ENCODE data around the gene DAW1. TPM values are rescaled to one million over a fixed set of nuclear protein-coding genes. Genes with fewer than 3 reads are reported as not detected.
A peak's percentile ranks its signal among the peaks of the same experiment; 100 is the strongest.

DAW1 gene
- total and polyA plus RNA-seq, 2 of the 4 experiments (the other 2 are of a cell fraction): 0.86 to 1.4 TPM

DNA sequence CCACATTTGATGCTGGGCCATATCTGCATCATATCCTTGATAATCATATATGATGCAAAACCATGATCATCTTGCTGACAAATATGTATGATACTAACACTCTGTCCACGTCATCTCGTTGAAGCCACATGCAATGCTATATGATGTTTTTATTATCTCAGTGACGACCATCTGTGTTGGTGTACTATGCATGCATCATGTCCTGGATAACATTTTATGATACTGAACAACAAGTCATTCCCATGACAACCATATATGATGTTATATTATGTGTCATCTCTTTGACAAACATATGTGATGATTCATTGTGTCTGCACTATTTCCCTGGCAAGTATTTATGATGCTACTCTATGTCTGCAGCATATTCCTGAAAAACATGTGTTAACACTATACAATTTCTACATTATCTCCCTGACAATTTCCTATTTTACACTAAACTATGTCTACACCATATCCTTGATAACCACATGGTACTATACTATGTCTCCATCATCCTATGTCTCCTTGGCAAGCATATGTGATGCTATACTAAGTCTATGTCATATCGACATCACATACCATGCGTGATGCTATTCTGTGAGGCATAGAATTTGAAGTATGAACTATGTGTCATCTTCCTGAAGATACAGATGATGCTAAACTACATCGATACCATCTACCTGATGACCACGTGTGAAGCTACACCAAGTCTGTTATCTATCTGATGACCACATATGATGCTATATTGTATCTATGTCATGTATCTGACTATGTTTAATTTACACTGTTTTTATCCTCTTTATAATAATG lies 37.0 kb downstream of the DAW1 start:
- H2BK15ac ChIP-seq (ENCODE audit: low read depth, low read length): no peak overlapping the region
- no peak overlapping the region for H3K18ac ChIP-seq (ENCODE audit: low read depth, low read length)
- no peak overlapping the region for H2AK9ac ChIP-seq (replicated peaks; ENCODE audit: low read depth, low read length, poor library complexity)
- no peak overlapping the region for H4K5ac ChIP-seq (ENCODE audit: low read depth, low read length)
- DNase-seq: peak; percentile 46
- WGBS, 2 experiments (ENCODE audit: extremely low coverage in 2 of 2, insufficient read length in 1 of 2): no CpG with 5 or more reads among the region's 7 CpGs
- no peaks in the 10 kb centered on the region for H3K4me1 ChIP-seq (ENCODE audit: control insufficient read depth, insufficient read depth, low read length)
- no peak overlapping the region for H2AK5ac ChIP-seq (ENCODE audit: low read depth, low read length)
- H3K56ac ChIP-seq (ENCODE audit: extremely low read depth, insufficient read depth, low read length): no peak overlapping the region
- H4K8ac ChIP-seq (ENCODE audit: low read depth in 2 of 2, low read length in 2 of 2): no peak overlapping the region
- in situ Hi-C loops (cut with MboI; ENCODE audit: low sequenced_read_pairs): loop anchor here (25.0 kb wide), 1 partner anchor 1679 kb away; no protein-coding TSS in a partner anchor
- H4K20me1 ChIP-seq (ENCODE audit: insufficient read depth, low read length): no peaks in the 10 kb centered on the region
- no peak overlapping the region for H3K4me3 ChIP-seq (ENCODE audit: insufficient read depth, low read depth, low read length)
- H3K36me3 ChIP-seq (ENCODE audit: control insufficient read depth, insufficient read depth, low read length): no peaks in the 10 kb centered on the region
- no peak overlapping the region for H3K4ac ChIP-seq (ENCODE audit: low read depth, low read length)
- H4K91ac ChIP-seq (ENCODE audit: insufficient read depth, low read depth, low read length): no peak overlapping the region
- no peak overlapping the region for H3K9ac ChIP-seq (ENCODE audit: low read depth, low read length)
- TF ChIP-seq POLR2A (IDR thresholded peaks at IDR 0.05; ENCODE audit: low read depth, low read length): no peak
- no peak for TF ChIP-seq MAZ (IDR thresholded peaks at IDR 0.05; ENCODE audit: borderline replicate concordance, low read depth, low read length)
- no peak for TF ChIP-seq MAFK (IDR thresholded peaks at IDR 0.05; ENCODE audit: low read depth, low read length)
- no peak for TF ChIP-seq MXI1 (IDR thresholded peaks at IDR 0.05; ENCODE audit: borderline replicate concordance, low read depth, low read length)
- TF ChIP-seq, protein P1, sequence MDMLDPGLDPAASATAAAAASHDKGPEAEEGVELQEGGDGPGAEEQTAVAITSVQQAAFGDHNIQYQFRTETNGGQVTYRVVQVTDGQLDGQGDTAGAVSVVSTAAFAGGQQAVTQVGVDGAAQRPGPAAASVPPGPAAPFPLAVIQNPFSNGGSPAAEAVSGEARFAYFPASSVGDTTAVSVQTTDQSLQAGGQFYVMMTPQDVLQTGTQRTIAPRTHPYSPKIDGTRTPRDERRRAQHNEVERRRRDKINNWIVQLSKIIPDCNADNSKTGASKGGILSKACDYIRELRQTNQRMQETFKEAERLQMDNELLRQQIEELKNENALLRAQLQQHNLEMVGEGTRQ (IDR thresholded peaks at IDR 0.05; ENCODE audit: low read depth, low read length): no peak
- TF ChIP-seq, protein P2, sequence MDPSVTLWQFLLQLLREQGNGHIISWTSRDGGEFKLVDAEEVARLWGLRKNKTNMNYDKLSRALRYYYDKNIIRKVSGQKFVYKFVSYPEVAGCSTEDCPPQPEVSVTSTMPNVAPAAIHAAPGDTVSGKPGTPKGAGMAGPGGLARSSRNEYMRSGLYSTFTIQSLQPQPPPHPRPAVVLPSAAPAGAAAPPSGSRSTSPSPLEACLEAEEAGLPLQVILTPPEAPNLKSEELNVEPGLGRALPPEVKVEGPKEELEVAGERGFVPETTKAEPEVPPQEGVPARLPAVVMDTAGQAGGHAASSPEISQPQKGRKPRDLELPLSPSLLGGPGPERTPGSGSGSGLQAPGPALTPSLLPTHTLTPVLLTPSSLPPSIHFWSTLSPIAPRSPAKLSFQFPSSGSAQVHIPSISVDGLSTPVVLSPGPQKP (IDR thresholded peaks at IDR 0.05; ENCODE audit: borderline replicate concordance, low read depth, low read length): no peak
- TF ChIP-seq RCOR1 (IDR thresholded peaks at IDR 0.05; ENCODE audit: insufficient replicate concordance, low read length): no peak
- TF ChIP-seq RFX5 (IDR thresholded peaks at IDR 0.05; ENCODE audit: low read depth, low read length): no peak
- no peak for TF ChIP-seq FOS (IDR thresholded peaks at IDR 0.05; ENCODE audit: low read depth, low read length)
- TF ChIP-seq CHD1 (IDR thresholded peaks at IDR 0.05; ENCODE audit: low read depth, low read length): no peak
- no peak for TF ChIP-seq CTCF (conservative IDR thresholded peaks at IDR 0.05; ENCODE audit: low read depth, low read length)
- TF ChIP-seq RAD21 (IDR thresholded peaks at IDR 0.05; ENCODE audit: low read length): no peak
- no peak for TF ChIP-seq CEBPB (IDR thresholded peaks at IDR 0.05; ENCODE audit: low read depth, low read length)
- no peak for TF ChIP-seq BHLHE40 (IDR thresholded peaks at IDR 0.05; ENCODE audit: low read depth, low read length)
- no peak for TF ChIP-seq SMC3 (IDR thresholded peaks at IDR 0.05; ENCODE audit: low read depth, low read length)
- H3K4me2 ChIP-seq (ENCODE audit: low read depth, low read length): no peak overlapping the region
- intact Hi-C loops (cut with micrococcal nuclease): no loop called here
- no peaks in the 10 kb centered on the region for H3K9me3 ChIP-seq (ENCODE audit: control insufficient read depth, insufficient read depth, low read length)
- no peak overlapping the region for H3K23ac ChIP-seq (ENCODE audit: low read depth, low read length)
- H2BK20ac ChIP-seq (ENCODE audit: low read depth, low read length): no peak overlapping the region
- no peaks in the 10 kb centered on the region for H3K9me1 ChIP-seq (ENCODE audit: insufficient read depth, low read length)
- H2AFZ ChIP-seq (replicated peaks; ENCODE audit: low read length, poor library complexity): no peak overlapping the region
- ATAC-seq (ENCODE audit: low read depth): no peak
- ChIA-PET POLR2A (ENCODE audit: unreplicated experiment) (no interaction called here), CTCF (no interaction called here)
- no TSS peak for BruUV-seq (replicated peaks)
- H3K14ac ChIP-seq (replicated peaks; ENCODE audit: low read depth, low read length): no peak overlapping the region
- no peak overlapping the region for H2BK5ac ChIP-seq (ENCODE audit: low read depth, low read length, poor library complexity, severe bottlenecking)
- H2BK120ac ChIP-seq (ENCODE audit: low read depth, low read length): no peak overlapping the region
- dilution Hi-C loops (cut with HindIII; ENCODE audit: low sequenced_read_pairs, unreplicated experiment): no loop called here
- H3K27ac ChIP-seq (ENCODE audit: insufficient read depth, low read length): no peak overlapping the region
- no peaks in the 10 kb centered on the region for H3K79me1 ChIP-seq (ENCODE audit: low read depth in 1 of 2, low read length in 2 of 2)
- no peaks in the 10 kb centered on the region for H3K27me3 ChIP-seq (ENCODE audit: control insufficient read depth, insufficient read depth, low read length)

Data from IMR-90 (cell line).